ENCODE measurements around the gene PRKAR1B.

DNA sequence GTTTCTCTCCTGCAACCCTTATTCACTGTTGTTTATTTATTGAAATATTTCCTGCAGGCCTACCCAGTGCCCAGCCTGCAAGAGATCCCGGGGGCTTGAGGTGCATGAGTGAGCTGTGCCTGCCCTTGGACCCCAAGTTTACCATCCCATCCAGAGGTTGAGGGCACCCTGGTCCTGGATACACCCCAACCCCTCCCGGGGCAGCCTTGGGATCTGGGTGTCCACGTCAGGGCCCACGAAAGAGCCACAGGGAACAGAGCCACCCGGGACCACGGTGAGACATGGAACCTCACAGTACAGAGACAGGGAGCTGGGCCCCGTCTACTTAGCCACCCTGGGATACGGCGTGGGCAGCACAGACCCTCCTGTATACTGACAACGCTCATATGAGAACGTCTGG lies 178.7 kb downstream of the PRKAR1B start:
- TF ChIP-seq, protein P1, sequence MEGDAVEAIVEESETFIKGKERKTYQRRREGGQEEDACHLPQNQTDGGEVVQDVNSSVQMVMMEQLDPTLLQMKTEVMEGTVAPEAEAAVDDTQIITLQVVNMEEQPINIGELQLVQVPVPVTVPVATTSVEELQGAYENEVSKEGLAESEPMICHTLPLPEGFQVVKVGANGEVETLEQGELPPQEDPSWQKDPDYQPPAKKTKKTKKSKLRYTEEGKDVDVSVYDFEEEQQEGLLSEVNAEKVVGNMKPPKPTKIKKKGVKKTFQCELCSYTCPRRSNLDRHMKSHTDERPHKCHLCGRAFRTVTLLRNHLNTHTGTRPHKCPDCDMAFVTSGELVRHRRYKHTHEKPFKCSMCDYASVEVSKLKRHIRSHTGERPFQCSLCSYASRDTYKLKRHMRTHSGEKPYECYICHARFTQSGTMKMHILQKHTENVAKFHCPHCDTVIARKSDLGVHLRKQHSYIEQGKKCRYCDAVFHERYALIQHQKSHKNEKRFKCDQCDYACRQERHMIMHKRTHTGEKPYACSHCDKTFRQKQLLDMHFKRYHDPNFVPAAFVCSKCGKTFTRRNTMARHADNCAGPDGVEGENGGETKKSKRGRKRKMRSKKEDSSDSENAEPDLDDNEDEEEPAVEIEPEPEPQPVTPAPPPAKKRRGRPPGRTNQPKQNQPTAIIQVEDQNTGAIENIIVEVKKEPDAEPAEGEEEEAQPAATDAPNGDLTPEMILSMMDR (IDR thresholded peaks at IDR 0.05; ENCODE audit: low read length): no peak
- TF ChIP-seq EZH2 (IDR thresholded peaks at IDR 0.05; ENCODE audit: borderline replicate concordance, low read length): no peak

Data from OCI-LY1 (cell line).